ENCODE results near the gene ITGB2.

Gene ITGB2

DNA sequence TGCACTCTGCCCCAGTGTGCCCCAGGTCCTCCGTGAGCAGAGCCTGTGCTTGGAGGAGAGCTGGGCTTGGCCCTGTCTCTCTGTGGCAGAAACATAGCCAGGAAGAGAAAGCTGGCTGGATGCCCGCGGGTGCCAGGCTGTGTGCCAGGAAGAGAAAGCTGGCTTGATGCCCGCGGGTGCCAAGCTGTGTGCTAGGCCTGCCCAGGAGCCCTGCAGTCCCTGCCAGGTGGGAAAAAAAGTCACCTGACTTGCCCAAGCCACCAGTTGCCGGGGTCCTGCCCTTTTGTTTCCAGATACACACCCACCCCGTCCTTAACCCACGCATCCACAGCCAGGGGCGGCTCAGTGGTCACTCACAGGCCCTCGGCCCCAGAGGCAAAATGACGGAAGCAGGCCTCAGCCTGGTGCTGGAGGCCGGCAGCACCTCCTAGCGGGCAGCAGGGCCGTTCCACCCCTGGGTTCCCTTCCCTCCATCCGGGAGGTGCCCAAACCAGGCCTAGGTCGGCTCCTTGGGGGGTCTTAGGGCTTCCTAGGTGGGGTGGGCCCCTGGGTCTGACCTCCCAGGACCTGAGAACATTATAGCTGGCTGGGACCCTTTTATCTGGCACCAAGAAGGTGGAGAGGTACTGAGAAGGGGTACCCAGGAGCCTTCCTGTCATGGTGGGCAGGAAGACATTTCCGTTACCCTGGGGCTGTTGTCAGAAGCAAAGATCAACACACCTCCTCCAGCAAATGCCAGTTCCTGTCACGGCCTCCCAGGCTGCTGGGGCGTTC is 9.1 kb downstream of the ITGB2 start:
- Histone ChIP-seq H3K27ac (no peak overlapping the region), H3K4me2 (ENCODE audit: low read length) (no peak overlapping the region), H2AFZ (no peak overlapping the region), H3K4me3 (ENCODE audit: low read depth, low read length) (no peak overlapping the region), H3K27me3 (ENCODE audit: control insufficient read depth, insufficient read depth, low read length) (no peaks in the 10 kb centered on the region), H3K36me3 (ENCODE audit: control insufficient read depth, insufficient read depth, low read length) (no peaks in the 10 kb centered on the region), H3K4me1 (no peaks in the 10 kb centered on the region), H3K9ac (no peak overlapping the region), H3K79me2 (no peaks in the 10 kb centered on the region), H3K9me3 (ENCODE audit: control insufficient read depth, low read length) (no peaks in the 10 kb centered on the region)
- TF ChIP-seq, protein P1, sequence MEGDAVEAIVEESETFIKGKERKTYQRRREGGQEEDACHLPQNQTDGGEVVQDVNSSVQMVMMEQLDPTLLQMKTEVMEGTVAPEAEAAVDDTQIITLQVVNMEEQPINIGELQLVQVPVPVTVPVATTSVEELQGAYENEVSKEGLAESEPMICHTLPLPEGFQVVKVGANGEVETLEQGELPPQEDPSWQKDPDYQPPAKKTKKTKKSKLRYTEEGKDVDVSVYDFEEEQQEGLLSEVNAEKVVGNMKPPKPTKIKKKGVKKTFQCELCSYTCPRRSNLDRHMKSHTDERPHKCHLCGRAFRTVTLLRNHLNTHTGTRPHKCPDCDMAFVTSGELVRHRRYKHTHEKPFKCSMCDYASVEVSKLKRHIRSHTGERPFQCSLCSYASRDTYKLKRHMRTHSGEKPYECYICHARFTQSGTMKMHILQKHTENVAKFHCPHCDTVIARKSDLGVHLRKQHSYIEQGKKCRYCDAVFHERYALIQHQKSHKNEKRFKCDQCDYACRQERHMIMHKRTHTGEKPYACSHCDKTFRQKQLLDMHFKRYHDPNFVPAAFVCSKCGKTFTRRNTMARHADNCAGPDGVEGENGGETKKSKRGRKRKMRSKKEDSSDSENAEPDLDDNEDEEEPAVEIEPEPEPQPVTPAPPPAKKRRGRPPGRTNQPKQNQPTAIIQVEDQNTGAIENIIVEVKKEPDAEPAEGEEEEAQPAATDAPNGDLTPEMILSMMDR (IDR thresholded peaks at IDR 0.05) = no peak

DNA sequence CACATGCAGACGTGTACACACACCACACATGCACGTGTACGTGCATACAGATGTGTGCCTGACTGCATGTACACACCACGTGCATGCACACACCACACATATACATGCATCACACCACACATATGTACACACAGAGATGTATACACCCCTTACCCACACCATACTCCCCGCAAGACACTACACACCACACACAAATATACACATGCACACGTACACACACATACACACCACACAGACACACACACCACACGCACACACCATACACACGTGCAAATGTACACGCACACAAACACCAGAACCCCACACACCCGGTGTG is 9.7 kb downstream of the ITGB2 start:
- no peaks in the 10 kb centered on the region for H3K4me1 ChIP-seq
- no peak overlapping the region for H3K27ac ChIP-seq
- no peaks in the 10 kb centered on the region for H3K79me2 ChIP-seq
- H3K36me3 ChIP-seq (ENCODE audit: control insufficient read depth, insufficient read depth, low read length) = no peaks in the 10 kb centered on the region
- no peak overlapping the region for H3K4me2 ChIP-seq (ENCODE audit: low read length)
- H3K9ac ChIP-seq = no peak overlapping the region
- no peak overlapping the region for H2AFZ ChIP-seq
- no peak overlapping the region for H3K4me3 ChIP-seq (ENCODE audit: low read depth, low read length)
- H3K27me3 ChIP-seq (ENCODE audit: control insufficient read depth, insufficient read depth, low read length) = no peaks in the 10 kb centered on the region
- H3K9me3 ChIP-seq (ENCODE audit: control insufficient read depth, low read length) = no peaks in the 10 kb centered on the region
- TF ChIP-seq, protein P1 (IDR thresholded peaks at IDR 0.05) = no peak

DNA sequence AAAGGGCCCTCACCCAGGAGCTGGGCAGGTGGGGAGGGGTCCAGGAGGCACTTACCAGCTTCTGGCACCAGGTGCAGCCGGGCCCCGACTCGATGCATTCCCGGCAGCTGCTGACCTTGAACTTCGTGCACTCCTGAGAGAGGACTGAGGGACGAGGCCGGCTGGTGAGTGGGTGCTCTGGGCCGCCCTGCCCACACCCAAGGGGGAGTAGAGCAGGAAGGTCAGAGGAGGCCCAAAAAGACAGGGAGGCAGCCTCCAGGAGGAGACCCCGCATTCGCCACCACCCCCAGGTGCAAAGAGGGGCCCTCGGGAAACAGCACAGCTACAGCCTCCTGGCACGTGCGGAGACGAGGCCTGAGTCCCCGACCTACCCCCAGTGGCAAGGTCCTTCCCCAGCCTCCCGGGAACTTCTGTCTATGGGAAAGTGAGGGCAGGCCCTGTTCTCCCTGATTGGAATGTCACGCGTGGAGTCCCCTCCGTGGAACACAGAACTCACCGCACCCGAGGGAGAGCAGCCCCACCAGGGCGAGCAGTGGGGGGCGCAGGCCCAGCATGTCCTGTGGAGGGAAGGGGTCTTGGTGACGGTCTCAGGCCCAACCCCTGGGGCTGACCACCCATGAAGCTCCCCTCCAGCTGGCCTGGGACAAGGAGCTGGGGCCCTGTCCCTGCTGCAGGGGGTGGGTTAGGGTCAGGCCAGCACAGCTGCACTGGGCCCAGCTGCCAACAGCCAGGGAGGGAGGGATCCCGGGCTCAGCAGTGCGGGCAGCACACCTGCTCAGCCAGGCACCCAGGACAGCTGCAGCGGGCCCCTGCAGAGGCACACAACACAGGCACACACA is 10.3 kb downstream of the ITGB2 start:
- no peak overlapping the region for H2AFZ ChIP-seq
- H3K4me2 ChIP-seq (ENCODE audit: low read length) = no peak overlapping the region
- no peaks in the 10 kb centered on the region for H3K79me2 ChIP-seq
- H3K9ac ChIP-seq = no peak overlapping the region
- H3K4me1 ChIP-seq = no peaks in the 10 kb centered on the region
- H3K9me3 ChIP-seq (ENCODE audit: control insufficient read depth, low read length) = no peaks in the 10 kb centered on the region
- no peak overlapping the region for H3K4me3 ChIP-seq (ENCODE audit: low read depth, low read length)
- H3K36me3 ChIP-seq (ENCODE audit: control insufficient read depth, insufficient read depth, low read length) = no peaks in the 10 kb centered on the region
- TF ChIP-seq, protein P1 (IDR thresholded peaks at IDR 0.05) = no peak
- no peaks in the 10 kb centered on the region for H3K27me3 ChIP-seq (ENCODE audit: control insufficient read depth, insufficient read depth, low read length)
- no peak overlapping the region for H3K27ac ChIP-seq

DNA sequence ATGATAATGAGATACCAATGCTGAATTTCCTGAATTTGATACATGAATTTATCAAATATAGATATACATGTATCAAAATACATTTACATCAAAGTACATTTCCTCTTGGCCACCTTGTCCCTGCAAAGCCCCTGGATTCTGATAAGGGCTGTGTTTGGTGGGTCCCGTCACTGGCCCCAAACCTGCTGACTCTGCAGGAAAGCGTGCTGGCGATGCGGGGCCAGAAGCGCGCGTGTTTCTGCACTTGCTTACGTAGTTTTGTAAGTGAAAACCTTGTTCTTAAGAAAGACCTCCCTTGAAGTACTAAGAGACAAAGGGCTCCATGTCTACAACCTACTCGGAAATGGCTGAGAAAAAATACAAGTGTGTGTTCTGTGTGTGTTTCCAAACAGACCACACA is 11.0 kb downstream of the ITGB2 start:
- Histone ChIP-seq H3K4me3 (ENCODE audit: low read depth, low read length) (no peak overlapping the region), H3K79me2 (no peaks in the 10 kb centered on the region), H3K9ac (no peak overlapping the region), H2AFZ (no peak overlapping the region), H3K4me1 (no peaks in the 10 kb centered on the region), H3K4me2 (ENCODE audit: low read length) (no peak overlapping the region), H3K27ac (no peak overlapping the region), H3K9me3 (ENCODE audit: control insufficient read depth, low read length) (no peaks in the 10 kb centered on the region), H3K27me3 (ENCODE audit: control insufficient read depth, insufficient read depth, low read length) (no peaks in the 10 kb centered on the region), H3K36me3 (ENCODE audit: control insufficient read depth, insufficient read depth, low read length) (no peaks in the 10 kb centered on the region)
- TF ChIP-seq, protein P1 (IDR thresholded peaks at IDR 0.05) = no peak
